GM19467 (cell line): ENCODE data around the gene TIE1.

ENCODE experiments used
- ATAC-seq: cut with Tn5 transposase; IDR thresholded peaks from one replicate; pipeline ENCODE4 v1.9.1; 2021; ENCODE audit warnings: mild to moderate bottlenecking, moderate library complexity; ENCODE audit not compliant: unreplicated experiment

Gene TIE1

DNA sequence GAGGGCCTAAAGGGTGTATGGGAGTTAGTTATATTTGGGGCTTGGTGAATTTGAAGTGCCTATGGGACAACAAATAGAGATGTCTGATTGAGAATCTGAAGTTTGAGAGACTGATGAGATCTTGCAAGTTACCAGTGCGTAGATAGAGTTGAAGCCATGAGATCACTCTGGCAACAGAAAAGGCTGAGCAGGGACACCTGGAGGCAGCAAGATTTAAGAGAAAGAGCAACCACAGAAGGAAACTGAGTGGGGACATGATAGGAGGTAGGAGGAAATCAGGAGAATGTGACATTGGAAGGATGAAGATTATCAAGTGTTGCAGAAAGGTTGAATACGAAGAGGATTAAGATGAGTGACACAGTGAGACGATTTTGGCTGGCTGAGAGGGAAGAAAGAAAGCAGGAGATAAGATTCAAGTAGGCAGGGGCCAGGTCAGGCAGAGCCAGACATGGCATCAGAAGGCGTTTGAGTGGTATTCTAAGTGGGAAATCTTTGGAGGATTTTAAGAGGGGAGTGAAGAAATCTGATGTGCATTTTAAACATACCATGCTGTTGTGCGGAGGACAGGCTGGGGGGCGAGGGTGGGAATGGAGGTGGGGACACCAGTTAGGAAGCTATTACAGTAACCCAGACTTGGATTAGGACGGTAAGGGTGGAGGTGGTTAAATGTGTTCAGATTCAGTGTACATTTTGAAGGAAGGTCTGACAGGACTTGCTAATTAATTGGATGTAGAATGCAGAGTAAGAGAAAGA lies 33.8 kb downstream of the TIE1 start:
- no peak for ATAC-seq

- no peak for ATAC-seq
These were observed 36.8 kb downstream of the TIE1 start, which contains the start of gene MPL for GRCh38 chr1:43337588-43337987. TSS of gene MPL (plus strand) at chr1:43337818. CDS start at chr1:43337849, 31 bp downstream.

DNA sequence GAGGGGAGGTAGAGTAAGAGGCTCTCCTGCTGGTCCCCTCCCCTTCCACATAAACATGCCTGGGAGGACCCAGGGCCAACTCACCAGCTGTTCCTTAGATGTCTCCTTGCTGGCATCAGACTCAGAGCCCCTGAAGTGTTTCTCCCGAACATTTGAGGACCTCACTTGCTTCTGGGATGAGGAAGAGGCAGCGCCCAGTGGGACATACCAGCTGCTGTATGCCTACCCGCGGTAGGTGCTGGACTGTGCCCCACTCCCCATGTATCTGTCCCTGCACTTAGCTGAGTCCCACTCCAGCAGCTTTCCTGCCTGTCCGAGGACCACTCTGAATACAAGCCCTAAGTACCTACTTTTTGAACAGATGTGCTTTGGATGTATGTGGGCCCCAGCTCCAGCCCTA lies 37.2 kb downstream of the TIE1 start:
- no peak for ATAC-seq

DNA sequence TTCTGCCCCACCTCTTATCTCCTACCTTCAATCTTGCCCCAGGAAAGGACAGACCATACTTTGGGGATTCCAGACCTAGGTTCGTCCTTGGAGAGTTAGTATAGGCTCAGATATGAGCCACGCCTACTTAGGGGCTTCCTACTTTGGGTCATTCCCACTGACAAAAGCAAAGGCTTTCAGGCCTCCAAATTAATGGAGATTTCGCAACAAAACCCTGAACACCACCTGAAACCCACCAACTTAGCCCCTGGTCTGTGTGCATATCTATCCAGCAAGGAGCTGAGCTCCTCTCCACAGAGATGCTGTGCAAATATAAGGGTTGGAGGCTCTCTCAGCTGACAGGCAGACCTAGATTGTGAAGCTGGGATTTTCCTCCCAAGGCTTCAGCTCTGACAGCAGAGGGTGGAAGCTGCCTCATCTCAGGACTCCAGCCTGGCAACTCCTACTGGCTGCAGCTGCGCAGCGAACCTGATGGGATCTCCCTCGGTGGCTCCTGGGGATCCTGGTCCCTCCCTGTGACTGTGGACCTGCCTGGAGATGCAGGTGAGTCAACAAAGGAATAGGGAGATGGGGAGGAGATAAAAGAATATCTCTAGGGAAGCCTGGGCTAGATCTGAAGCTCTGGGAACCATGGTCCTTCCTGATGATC lies 38.9 kb downstream of the TIE1 start:
- ATAC-seq = no peak

DNA sequence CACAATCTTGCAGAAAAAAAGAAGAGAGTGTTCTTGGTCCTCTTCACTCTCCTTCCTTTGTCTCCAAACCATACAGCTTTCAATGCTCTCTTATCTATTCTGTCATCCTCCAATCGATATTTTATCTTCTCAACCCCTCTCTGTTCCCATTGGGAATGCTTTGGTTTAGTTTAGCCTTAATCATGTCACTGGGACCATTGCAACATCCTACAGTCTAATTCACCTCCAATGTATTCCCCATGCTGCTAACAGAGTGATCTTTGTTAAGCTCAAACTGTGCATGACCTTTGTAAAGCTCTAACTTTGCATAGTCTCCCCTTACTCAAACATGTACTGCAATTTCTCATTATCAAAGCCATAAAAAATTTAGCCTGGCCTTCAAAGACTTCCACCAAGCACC lies 39.8 kb downstream of the TIE1 start:
- ATAC-seq = no peak

- ATAC-seq = no peak
These were observed 43.6 kb downstream of the TIE1 start for GRCh38 chr1:43344267-43344850.

GRCh38 chr1:43345120-43345519 lies 44.3 kb downstream of the TIE1 start:
- ATAC-seq = no peak

GRCh38 chr1:43346636-43347035 lies 45.9 kb downstream of the TIE1 start:
- ATAC-seq = no peak

DNA sequence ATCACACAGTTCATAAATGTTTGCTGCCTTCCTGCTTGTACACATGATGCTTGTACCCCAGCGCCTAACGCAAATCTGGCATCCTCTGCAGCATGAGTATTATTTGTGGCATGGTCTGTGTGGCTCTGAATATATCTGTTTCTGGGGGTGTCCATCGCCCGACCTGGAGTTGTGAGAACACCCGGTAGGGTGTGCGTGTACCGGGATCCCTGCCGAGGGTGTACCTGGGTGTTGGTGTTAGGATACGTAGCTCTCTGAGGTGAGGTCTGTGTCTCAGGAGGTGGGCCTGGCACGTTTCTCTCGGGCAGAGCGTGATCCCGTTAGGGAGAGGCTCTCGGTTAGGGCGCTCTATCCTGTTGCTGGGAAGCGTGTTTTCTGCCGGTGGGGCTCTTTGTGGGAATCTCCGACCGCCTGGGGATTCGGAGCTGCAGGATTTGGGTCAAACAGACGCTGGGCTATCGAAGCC lies 47.6 kb downstream of the TIE1 start:
- ATAC-seq = no peak

DNA sequence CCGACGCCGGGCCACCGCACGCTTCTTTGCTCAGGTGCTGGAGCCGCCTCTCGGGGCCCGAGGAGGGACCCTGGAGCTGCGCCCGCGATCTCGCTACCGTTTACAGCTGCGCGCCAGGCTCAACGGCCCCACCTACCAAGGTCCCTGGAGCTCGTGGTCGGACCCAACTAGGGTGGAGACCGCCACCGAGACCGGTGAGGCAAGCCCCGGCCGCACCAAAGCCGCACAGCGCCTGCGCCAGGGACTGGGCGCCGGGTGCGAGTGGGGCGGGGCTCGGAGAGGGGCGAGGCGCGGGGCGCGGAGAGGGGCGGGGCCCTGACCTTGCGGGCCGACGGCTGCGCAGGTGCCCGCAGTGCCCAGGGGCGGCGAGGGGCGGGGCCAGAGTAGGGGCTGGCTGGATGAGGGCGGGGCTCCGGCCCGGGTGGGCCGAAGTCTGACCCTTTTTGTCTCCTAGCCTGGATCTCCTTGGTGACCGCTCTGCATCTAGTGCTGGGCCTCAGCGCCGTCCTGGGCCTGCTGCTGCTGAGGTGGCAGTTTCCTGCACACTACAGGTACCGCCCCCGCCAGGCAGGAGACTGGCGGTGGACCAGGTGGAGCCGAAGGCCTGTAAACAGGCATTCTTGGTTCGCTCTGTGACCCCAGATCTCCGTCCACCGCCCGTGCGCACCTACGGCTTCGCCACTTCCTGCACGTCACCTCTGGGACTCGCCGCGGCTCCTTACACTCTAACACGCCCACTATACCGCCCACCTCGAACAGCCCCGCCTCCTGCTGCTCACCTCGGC lies 48.2 kb downstream of the TIE1 start:
- ATAC-seq = no peak

GRCh38 chr1:43349594-43350306 lies 49.0 kb downstream of the TIE1 start:
- no peak for ATAC-seq

- ATAC-seq = no peak
These were observed 50.2 kb downstream of the TIE1 start for GRCh38 chr1:43350976-43351375.

DNA sequence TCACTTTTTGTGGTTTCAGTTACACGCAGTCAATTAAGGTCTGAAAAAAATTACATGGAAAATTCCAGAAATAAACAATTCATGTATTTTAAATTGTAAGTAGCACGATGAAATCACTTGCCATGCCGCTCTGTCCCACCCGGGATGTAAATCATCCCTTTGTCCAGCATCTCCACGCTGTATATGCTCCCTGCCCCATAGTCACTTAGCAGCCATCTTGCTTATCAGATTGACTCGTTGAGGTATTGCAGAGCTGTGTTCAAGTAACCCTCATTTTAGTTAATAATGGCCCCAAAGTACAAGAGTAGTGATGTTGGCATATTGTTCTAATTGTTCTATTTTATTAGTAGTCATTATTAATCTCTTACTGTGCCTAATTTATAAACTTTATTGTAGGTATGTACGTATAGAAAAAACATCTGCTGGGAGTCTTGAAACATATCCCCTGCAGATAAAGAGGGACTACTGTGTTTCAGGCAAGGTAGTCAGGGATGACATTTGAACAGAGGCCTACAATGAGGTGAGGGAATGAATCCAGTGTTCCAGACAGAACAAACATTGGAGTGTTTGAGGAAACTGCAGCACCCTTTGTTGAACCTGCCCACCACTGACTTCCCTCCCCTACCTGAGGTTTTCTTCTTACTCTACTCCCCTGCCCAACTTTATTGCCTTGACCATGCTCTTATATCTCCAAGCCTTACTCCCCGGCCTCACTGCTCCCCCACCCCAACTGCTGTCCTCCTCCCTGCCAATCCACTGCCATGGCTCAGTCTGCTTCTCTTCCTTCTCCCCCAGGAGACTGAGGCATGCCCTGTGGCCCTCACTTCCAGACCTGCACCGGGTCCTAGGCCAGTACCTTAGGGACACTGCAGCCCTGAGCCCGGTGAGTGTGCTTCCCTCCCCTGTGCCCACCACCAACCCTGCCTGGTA lies 50.9 kb downstream of the TIE1 start:
- ATAC-seq = no peak

DNA sequence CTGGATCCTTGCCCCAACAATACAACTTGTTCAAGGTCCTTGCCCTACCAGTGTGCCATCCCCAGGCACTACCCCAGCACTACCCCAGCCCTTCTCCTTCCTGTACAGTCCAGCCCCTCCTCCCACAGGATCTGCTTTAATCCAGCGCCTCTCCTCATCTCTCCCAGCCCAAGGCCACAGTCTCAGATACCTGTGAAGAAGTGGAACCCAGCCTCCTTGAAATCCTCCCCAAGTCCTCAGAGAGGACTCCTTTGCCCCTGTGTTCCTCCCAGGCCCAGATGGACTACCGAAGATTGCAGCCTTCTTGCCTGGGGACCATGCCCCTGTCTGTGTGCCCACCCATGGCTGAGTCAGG lies 51.5 kb downstream of the TIE1 start:
- no peak for ATAC-seq

DNA sequence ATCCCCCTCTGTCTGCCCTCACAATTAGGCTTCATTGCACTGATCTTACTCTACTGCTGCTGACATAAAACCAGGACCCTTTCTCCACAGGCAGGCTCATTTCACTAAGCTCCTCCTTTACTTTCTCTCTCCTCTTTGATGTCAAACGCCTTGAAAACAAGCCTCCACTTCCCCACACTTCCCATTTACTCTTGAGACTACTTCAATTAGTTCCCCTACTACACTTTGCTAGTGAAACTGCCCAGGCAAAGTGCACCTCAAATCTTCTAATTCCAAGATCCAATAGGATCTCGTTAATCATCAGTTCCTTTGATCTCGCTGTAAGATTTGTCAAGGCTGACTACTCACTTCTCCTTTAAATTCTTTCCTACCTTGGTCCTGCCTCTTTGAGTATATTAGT lies 52.1 kb downstream of the TIE1 start:
- ATAC-seq = no peak

GRCh38 chr1:43354471-43354870 lies 53.7 kb downstream of the TIE1 start:
- no peak for ATAC-seq

- no peak for ATAC-seq
These were observed 54.2 kb downstream of the TIE1 start for GRCh38 chr1:43354936-43355335.

DNA sequence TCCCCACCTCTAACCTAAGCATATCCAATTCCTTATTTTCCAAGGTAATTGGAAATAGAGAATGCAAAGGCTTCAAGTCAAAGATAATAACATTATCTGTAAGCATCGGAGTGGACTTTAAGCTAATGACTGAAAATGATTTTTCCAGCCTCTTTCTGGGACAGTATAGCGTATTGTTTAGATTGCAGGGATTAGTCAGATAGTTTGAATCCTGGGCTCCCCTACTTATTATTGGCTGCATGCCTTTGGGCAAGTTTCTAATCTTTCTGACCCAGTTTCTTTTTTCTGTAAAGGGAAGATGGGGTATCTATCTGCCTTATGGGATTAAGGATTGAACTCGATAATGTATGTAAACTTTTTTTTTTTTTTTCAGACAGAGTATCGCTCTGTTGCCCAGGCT lies 56.5 kb downstream of the TIE1 start:
- no peak for ATAC-seq

GRCh38 chr1:43358121-43358745 lies 57.5 kb downstream of the TIE1 start:
- peak; percentile 8 for ATAC-seq
